ENCODE results near the gene SND1. TPM values are rescaled to one million over a fixed set of nuclear protein-coding genes. Genes with fewer than 3 reads are reported as not detected.

SND1 gene
- total RNA-seq, 1 donor from 2014 or later, result 85.9 TPM

- H3K4me3 ChIP-seq, result no peak overlapping the region
- TF ChIP-seq POLR2A (IDR thresholded peaks at IDR 0.05) (no peak), POLR2AphosphoS5 (IDR thresholded peaks at IDR 0.05; ENCODE audit: insufficient read depth in 1 of 2, low read depth in 1 of 2) (no peak), CTCF (IDR thresholded peaks at IDR 0.05) (no peak)
- peaks cover 0 to 12% of the 10 kb centered on the region in 2 donors for H3K36me3 ChIP-seq
- no peaks in the 10 kb centered on the region for H3K4me1 ChIP-seq
- no peaks in the 10 kb centered on the region for H3K9me3 ChIP-seq
- DNase-seq (ENCODE audit: extremely low spot score in 2 of 2), result no peak
- intact Hi-C loops (cut with DNase I), result no loop called here
- H3K27me3 ChIP-seq, result no peaks in the 10 kb centered on the region
- H3K27ac ChIP-seq, result no peak overlapping the region
Observed at GRCh38 chr7:127717502-127718339, 65.7 kb downstream of the SND1 start.

- intact Hi-C loops (cut with DNase I), result no loop called here
- no peaks in the 10 kb centered on the region for H3K9me3 ChIP-seq
- H3K27me3 ChIP-seq, result no peaks in the 10 kb centered on the region
- no peaks in the 10 kb centered on the region for H3K4me1 ChIP-seq
- no peak for TF ChIP-seq POLR2A (IDR thresholded peaks at IDR 0.05)
- no peak for TF ChIP-seq CTCF (IDR thresholded peaks at IDR 0.05)
- no peak for TF ChIP-seq POLR2AphosphoS5 (IDR thresholded peaks at IDR 0.05; ENCODE audit: insufficient read depth in 1 of 2, low read depth in 1 of 2)
- H3K36me3 ChIP-seq, result peaks cover 0 to 12% of the 10 kb centered on the region in 2 donors
- no peak overlapping the region for H3K4me3 ChIP-seq
- no peak overlapping the region for H3K27ac ChIP-seq
- no peak for DNase-seq (ENCODE audit: extremely low spot score in 2 of 2)
Observed at GRCh38 chr7:127718340-127718679, 66.3 kb downstream of the SND1 start.

GRCh38 chr7:127726476-127726875 lies 74.5 kb downstream of the SND1 start:
- TF ChIP-seq POLR2A (IDR thresholded peaks at IDR 0.05) (no peak), POLR2AphosphoS5 (IDR thresholded peaks at IDR 0.05; ENCODE audit: insufficient read depth in 1 of 2, low read depth in 1 of 2) (no peak), CTCF (IDR thresholded peaks at IDR 0.05) (no peak)

GRCh38 chr7:127730658-127731276 lies 78.8 kb downstream of the SND1 start:
- Histone ChIP-seq H3K4me1 (no peaks in the 10 kb centered on the region), H3K9me3 (no peaks in the 10 kb centered on the region), H3K27ac (no peak overlapping the region), H3K4me3 (no peak overlapping the region), H3K36me3 (peaks cover 0 to 22% of the 10 kb centered on the region in 2 donors), H3K27me3 (no peaks in the 10 kb centered on the region)
- intact Hi-C loops (cut with DNase I), result no loop called here
- TF ChIP-seq CTCF (IDR thresholded peaks at IDR 0.05) (no peak), POLR2AphosphoS5 (IDR thresholded peaks at IDR 0.05; ENCODE audit: insufficient read depth in 1 of 2, low read depth in 1 of 2) (no peak), POLR2A (IDR thresholded peaks at IDR 0.05) (no peak)
- no peak for DNase-seq (ENCODE audit: extremely low spot score in 2 of 2)

More at GRCh38 chr7:127726476-127726875, 74.5 kb downstream of the SND1 start:
- Histone ChIP-seq H3K4me3 (no peak overlapping the region), H3K27ac (no peak overlapping the region), H3K27me3 (no peaks in the 10 kb centered on the region), H3K4me1 (no peaks in the 10 kb centered on the region), H3K36me3 (peaks cover 0 to 29% of the 10 kb centered on the region in 2 donors), H3K9me3 (no peaks in the 10 kb centered on the region)
- no peak for DNase-seq (ENCODE audit: extremely low spot score in 2 of 2)
- intact Hi-C loops (cut with DNase I), result no loop called here

Data from vagina (tissue), 2 donors.